ENCODE data around the gene TMA7B.

The TMA7B gene

DNA sequence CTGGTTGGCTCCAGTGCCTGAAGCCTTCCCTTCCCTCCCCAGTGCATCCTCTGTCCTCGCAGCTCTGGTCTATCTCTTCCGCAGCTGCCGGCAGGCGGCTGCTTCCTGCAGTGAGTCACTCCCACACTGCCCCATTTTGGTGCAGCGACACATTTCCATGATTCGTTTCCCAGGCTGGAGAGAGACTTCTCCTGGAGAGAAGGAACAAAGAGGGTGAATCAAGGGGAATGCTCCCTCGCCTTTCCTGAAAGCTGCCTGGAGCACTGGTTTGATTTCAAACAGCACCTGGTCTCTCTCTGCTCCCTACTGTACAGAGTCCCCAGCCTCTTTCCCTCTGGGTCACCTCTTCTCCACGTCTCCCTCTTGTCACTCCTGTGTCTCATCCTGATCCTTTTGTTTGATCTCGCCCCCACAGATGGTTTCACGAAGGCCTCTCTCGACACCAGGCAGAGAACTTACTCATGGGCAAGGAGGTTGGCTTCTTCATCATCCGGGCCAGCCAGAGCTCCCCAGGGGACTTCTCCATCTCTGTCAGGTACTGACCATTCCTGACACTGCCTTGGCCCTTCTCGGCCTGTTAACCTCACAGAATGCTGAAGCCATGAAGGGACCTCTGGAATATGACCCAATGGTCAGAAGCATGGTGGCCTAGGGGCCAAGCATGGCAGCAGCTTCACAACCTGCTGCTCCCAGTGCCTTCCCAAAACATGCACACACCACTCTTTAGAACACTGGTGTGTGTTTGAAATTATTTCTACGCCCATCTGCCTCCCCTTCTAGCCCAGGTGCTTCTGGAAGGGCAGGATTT, at the start of gene TMA7B:
TMA7B (plus strand) TSS at position 758 of the 808 bp plus-strand sequence. CDS start 3,978 bp downstream, outside the sequence.
- no peak for FAIRE-seq

- FAIRE-seq, result no peak
Observed at GRCh38 chr22:39910876-39911613, 49.2 kb upstream of the TMA7B start.

- FAIRE-seq, result no peak
Observed at GRCh38 chr22:39913321-39913720, 46.9 kb upstream of the TMA7B start.

GRCh38 chr22:39913886-39914285, 46.3 kb upstream of the TMA7B start:
- FAIRE-seq, result no peak

DNA sequence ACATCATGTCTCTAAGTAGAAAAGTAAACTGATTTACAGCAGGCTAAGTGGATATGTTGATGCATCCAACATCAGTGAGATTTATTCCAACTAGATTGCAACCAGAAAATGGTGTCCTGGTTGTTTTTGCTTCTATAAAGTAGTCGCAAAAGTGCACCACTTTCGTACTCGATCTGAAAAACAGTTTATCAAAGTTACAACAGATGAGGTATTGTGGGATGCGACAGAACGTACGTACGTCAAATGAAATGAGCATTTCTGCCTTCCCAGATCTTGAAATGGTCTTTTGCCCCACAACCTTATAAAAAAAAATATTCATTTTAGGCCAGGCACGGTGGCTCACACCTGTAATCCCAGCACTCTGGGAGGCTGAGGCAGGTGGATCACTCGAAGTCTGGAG, 45.6 kb upstream of the TMA7B start:
- no peak for FAIRE-seq

- no peak for FAIRE-seq
Observed at GRCh38 chr22:39915295-39915726, 44.9 kb upstream of the TMA7B start.

GRCh38 chr22:39916496-39916895, 43.7 kb upstream of the TMA7B start:
- no peak for FAIRE-seq

DNA sequence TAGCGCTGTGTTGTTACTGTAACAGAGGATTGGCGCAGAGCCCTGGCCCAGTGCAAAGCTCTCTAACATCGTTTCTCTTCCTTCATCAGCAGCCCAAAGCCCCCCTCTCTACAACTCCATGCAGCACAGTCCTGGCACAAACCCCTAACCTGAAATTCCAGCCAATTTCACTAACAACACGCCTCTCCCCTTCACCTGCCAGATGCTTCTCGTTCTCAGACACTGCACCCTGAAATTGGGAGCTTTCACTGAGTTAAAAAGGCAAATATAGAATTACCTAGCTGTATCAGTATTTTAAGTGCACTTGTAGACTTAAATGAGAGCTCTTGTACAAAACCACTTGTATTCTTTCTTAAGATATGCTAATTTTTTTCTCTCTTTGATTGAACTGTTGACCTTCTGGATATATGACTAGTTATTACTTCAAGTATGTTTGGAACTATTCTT, 43.0 kb upstream of the TMA7B start:
- FAIRE-seq, result no peak

DNA sequence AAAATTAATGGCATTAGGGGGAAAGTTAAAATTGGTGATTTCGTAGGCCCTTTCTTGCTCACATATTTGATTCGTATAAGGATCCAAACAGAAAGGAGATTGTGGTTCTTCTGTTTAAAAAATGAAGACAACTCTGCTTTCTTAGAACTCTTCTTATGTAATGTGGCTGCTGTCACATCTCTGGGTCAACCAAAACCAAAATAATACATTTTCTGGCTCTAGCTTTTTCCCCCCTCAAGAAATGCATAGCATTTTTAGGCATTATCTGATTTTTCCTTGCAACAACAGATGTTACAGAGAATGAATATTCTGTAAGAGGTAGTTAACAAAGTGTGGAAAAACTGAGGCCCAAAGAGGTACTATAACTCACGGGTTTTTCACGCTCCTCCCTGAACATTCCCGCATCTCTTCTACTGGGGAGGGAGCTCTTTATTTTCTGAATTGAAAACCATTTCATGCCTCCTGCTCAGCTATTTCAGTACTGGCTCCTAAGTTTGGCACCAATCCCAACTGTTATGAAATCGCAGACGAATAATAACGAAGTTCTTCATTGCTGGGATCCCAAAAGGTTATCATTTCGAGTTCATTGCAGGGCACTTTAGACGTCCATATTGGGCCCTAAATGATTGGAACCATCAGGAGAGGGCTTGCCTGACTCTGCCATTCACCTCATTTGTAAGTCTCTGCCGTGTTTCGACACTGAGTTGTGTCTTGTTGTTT, 42.3 kb upstream of the TMA7B start:
- no peak for FAIRE-seq

DNA sequence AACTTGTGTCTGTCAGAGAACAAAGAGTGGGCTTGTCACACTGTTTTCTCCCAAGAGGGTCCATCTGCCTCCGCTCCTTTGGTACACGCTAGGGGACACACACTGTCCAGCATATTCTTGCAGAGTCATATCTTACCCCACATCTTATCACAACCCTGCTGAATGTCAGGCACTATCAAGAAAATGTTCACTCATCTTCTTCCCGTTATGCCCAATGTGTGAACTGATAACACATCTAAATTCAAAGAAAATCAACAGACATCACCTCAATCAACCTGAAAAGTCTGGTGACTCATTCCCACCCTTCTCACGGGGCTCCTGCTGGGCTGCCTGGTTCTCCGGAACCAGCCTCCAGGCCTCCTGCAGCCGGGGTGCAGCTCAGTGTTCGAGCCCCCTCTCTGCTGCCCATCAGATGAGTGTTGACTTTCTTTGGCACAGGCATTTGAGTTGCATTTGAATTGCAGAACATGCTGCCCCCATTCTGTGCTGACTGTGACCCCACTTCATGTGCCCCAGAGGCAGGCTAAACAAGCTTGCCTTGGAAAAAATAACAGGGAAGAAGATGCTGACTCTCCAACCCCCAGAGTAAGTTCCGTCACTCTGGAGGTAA, 40.0 kb upstream of the TMA7B start:
- no peak for FAIRE-seq

- no peak for FAIRE-seq
Observed at GRCh38 chr22:39923696-39924095, 36.5 kb upstream of the TMA7B start.

- FAIRE-seq, result no peak
Observed at GRCh38 chr22:39924286-39924685, 35.9 kb upstream of the TMA7B start.

DNA sequence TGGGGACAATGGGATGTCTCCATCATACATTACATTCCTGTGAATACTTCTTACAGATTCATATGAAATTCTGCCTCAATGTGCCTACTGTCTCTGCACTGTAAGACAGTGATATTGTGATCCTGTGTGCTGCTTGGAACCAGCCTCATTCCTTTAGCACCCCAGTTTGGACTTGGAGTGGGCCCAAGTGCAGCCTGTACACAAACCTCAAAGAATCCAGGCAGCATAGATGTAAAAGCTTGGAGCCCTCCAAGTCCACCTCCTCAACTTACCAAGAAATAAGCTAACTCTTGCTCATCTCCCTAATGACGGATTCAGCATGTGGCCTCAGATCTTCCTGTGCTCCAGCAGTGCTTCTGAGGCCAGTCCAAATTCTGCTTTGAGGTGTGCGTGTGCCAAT, 34.9 kb upstream of the TMA7B start:
- FAIRE-seq, result no peak

DNA sequence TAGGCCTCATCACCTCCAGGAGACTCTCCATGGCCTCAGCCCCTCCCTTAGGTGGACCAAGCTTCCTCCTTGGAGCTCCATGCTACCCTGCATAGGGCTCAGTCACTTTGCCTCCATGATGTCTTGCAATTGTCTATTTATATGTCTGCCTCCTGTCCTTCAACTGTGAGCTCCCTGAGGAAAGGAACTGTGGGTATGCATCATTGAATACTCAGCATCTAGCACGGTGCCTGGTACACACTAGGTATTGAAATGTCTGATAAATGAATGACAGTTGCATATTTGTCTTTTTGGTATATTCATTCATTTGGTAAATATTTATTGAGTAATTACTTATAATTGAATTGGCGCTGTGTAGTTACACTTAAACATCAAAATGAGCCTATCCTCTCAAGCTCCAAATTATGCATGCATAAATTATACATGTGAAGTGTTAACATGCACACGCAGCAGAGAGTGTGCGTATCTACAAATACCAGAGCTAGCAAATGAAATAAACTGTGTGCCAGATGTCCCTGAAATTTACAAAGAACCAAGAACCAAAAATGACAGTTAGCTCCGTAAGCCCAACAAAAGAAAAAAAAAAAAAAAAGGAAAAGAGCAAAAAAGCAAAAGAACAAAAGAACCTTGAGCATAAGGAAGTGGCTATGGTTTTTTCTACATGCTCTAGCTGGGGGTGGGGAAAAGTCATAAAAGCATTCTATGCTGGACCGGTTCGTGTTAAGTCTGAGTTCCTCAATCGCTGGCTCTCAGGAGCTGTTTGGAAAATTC, 34.1 kb upstream of the TMA7B start:
- FAIRE-seq, result no peak

- no peak for FAIRE-seq
Observed at GRCh38 chr22:39926753-39927152, 33.4 kb upstream of the TMA7B start.

GRCh38 chr22:39927544-39927943, 32.7 kb upstream of the TMA7B start:
- no peak for FAIRE-seq

DNA sequence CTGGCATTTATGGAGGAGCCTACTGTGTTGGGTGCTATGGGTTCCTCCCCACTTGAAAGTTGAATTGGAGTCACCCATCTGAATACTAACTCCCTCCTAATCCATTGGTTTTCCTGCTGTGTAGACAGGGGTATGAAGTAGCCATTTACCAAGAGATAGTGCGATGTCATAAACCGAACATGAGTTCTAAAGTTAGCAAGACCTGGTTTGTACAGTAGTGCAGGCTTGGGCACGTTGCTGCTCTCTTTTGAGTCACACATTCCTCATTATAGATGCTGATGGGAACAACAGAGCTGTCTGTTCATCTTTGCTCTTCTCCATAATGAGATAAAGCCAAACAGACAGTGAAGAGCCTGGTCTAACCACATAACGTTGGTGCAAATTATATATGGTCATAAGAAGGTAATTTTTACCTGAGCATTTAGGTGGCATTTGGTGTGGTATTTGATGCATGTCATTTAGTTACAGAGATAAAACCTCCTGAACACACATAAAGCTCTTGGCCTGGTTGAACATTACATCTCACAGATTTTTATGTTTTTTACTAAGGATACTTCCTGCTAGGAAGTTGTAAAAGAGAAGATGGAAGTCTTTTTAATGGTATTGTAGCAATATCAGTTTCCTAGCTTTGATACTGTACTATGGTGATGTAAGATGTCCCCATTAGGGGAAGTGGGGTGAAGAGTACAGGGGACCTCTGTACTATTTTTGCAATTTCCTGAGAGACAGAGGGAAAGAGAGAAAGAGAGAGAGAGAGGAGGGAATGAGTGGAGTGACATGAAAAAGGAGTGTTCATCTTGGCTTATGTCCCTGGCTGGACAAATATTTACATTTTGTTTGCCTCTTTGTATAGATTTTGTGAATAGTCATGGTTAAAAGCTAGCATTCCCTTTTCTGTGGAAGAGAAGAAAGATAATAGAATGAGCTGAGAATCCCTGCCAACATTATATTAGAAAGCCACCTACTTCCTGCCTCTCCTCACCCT, 31.4 kb upstream of the TMA7B start:
- FAIRE-seq, result no peak

DNA sequence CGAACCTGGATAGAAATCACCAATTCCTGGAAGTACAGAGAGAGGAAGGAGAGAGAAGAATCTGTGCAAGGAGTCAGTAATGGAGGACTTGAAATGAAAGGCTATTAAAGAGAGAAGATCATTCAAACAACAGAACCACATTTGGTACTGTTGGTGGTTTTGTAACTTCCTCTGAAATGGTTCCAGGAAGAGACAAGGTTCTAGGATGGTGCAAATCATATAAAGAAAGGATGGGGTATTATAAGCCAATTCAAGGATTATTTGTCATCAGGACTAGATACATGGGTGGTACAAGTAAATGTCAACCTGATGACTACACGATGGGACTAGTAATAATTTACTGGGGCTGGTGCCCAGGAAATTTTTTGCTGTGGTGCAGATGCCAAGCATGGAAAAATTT, 28.9 kb upstream of the TMA7B start:
- FAIRE-seq, result no peak

DNA sequence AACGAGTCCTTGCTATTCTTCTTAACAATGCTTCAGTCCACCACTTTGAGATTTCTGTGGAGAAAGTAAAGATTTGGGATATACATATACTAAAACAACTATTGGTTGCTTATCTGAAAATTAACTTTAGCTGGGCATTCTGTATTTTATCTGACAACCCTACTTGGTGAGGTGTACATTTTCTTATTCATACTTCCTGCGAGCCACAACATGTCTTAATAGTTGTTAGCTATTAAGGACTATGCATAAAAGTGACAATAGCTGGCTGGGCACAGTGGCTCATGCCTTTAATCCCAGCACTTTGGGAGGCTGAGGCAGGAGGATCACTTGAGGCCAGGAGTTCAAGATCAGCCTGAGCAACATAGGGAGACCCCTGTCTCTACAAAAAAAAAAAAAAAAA, 28.0 kb upstream of the TMA7B start:
- FAIRE-seq, result no peak

GRCh38 chr22:39932918-39933649, 27.1 kb upstream of the TMA7B start:
- no peak for FAIRE-seq

Data from TTC549 (cell line).